Measurements from ENCODE around the gene ZDHHC22. TPM values are rescaled to one million over a fixed set of nuclear protein-coding genes. Genes with fewer than 3 reads are reported as not detected.

The ZDHHC22 gene, protein sequence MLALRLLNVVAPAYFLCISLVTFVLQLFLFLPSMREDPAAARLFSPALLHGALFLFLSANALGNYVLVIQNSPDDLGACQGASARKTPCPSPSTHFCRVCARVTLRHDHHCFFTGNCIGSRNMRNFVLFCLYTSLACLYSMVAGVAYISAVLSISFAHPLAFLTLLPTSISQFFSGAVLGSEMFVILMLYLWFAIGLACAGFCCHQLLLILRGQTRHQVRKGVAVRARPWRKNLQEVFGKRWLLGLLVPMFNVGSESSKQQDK
- total RNA-seq = not detected

DNA sequence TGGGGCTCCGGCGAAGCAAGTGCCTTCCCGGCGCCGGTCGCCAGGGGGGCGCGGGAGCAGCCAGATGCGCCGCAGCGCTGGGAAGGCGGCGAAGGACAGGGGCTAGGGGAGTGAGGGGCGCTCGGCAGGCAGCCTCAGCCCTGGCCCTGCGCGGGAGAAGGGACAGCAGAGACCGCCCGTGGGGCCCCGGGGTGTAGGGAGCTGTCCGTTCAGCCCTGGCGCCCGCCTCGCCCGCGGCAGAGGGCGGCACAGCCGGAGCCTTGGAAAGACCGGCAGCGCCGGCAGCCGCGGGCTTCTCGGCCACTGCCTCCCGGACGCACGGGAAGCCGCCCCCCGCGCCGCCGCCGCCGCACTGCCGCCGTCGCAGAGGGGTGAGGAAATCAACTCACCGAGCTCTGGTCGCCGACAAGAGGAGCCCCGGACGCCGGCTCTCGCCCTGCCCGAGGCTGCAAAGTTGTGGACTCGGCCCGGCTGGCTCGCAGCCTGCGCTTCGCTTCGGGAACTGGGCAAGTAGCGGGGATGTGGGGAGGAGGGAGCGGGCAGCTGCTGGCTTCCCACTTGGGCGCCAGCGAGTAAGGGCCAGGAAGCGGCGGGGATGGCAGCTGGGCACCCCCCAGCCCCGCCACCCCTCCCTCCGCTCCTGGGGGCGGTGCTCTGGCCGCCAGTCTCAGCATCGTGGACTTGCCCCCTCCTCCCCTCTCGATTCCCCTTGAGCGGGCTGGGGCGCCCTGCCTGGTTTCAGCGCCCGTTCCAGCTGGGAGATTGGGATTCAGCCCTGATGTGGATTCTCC is at the start of gene ZDHHC22:
Gene ZDHHC22 (minus strand): TSS at position 578 of the 791 bp plus-strand sequence. CDS start 2,053 bp downstream, outside the sequence.
- Mint-ChIP-seq H3K27ac (no peak within 1 kb of the TSS), H3K4me1 (peaks cover 8% of the 10 kb centered on the region), H3K4me3 (peak within 1 kb of the TSS; percentile 27), H3K27me3 (peaks cover 83% of the 10 kb centered on the region), H3K36me3 (no peaks in the 10 kb centered on the region), H3K9me3 (no peaks in the 10 kb centered on the region)
- DNase-seq = peak; percentile 48

DNA sequence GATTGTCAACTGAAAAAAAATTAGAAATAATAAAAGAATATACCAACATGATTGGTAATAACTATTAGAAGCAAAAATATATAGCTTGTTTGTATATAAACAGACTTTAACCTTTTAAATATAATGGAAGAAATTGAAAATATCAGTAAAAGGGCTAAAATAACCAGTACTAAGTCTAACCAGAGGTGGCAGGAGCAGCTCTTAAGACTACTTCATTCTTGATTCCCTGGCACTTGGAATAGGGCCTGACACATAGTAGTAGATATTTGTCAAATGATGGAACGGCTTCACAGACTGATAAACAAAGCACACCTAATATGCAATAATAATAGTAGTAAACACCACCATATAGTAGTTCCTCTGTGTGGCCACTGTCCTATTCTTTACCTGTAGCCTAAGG is 49.4 kb upstream of the ZDHHC22 start:
- Mint-ChIP-seq H3K4me1 (no peaks in the 10 kb centered on the region), H3K9me3 (no peaks in the 10 kb centered on the region), H3K27me3 (peaks cover 10% of the 10 kb centered on the region), H3K36me3 (no peaks in the 10 kb centered on the region), H3K4me3 (no peak overlapping the region), H3K27ac (no peak overlapping the region)
- DNase-seq = no peak

DNA sequence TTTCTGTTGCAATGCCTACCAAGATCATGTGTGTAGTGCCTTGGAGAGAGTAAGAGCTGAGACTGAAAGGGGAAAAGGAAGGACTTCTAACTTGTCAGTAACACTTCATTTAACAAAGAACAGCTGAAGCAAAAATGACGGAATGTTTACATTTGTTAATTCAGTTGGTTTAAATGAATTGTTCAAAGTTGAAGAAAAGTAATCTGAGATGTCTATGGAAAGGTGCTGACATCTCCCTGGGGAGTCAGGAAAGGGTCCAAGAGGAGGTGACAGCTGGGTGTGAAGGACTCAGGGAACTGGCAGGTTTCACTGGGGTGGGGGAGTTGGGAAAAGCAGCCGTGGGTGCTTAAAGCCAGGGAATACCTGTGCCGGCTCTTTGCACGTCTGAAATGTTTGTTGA is 47.9 kb upstream of the ZDHHC22 start:
- no peaks in the 10 kb centered on the region for H3K4me1 Mint-ChIP-seq
- no peak for DNase-seq
- H3K36me3 Mint-ChIP-seq = no peaks in the 10 kb centered on the region
- H3K9me3 Mint-ChIP-seq = no peaks in the 10 kb centered on the region
- no peak overlapping the region for H3K27ac Mint-ChIP-seq
- no peak overlapping the region for H3K4me3 Mint-ChIP-seq
- H3K27me3 Mint-ChIP-seq = peaks cover 16% of the 10 kb centered on the region

DNA sequence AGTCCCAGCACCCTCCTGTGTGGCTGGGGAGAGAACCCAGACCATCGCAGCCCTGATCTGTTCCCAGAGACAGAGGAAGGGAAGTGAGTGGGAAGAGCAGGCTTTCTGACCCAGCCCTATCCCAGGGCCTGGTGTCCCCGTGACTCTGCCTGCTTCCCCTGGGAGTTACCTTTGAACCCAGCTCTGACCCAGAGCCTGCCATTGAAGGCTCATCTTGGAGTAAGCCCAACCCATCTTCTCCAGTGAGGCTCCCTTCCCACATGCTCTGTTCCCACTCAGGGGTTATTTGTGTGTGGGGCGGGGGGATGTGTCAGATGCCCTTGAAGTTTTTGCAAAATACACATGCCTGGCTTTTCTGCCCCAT is 46.0 kb upstream of the ZDHHC22 start:
- peaks cover 32% of the 10 kb centered on the region for H3K27me3 Mint-ChIP-seq
- peaks cover 1% of the 10 kb centered on the region for H3K4me1 Mint-ChIP-seq
- H3K4me3 Mint-ChIP-seq = no peak overlapping the region
- no peak overlapping the region for H3K27ac Mint-ChIP-seq
- no peaks in the 10 kb centered on the region for H3K9me3 Mint-ChIP-seq
- DNase-seq = no peak
- H3K36me3 Mint-ChIP-seq = no peaks in the 10 kb centered on the region

DNA sequence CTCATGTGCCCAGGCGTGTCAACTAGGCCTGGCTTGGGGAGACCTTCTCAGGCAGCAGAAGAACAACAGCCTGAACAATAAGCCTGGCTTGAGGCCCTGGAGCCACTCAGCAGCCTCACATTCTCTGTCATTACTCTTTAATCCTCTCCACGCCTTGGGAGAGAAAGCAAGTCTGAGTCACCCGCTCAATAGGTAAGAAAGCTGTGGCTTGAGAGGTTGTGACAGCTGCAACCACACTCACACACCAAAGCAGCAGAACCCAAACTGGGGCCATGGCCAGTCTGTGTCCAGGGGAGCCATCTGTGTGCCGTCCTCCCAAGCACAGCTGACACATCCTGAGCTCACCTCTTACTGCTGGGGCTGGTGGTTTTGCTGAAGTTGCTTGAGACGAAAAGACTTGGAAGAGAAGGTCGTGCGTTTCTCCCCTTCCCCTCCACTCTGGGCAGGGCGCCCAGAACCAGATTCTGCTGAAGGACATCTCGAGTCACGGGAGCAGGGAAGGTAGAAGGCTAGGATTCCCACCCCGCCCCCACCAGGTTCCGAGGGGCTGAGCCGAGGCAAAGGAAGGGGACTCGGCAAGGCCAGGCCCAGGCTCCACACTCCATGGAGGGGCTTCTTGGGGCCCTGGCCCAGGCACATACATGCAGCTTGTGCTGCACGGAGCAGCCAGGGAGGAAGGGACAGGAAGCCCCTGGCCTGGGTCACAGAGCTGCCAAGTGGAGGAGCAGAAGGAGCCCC is 45.5 kb upstream of the ZDHHC22 start:
- Mint-ChIP-seq H3K27me3 (peaks cover 36% of the 10 kb centered on the region), H3K27ac (no peak overlapping the region), H3K4me1 (peaks cover 4% of the 10 kb centered on the region), H3K9me3 (no peaks in the 10 kb centered on the region), H3K4me3 (no peak overlapping the region), H3K36me3 (no peaks in the 10 kb centered on the region)
- no peak for DNase-seq

DNA sequence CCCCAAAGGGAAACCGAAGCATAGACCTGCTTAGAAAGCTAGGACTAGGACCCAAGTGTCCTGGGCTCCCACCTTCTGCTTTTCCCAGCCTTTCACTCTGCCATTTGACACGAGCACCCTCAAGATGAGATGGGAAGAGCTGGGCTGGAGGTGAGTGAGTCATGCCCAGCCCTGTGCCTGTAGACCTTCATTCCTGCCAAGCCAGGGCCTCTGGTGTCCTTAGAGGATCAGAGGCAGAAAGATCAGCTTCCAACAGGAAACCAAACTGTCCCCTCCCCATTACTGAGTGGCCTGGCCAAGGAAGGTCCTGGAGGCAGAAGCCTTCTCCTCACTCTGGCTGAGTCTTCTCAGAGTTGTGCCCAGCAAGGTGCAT is 43.5 kb upstream of the ZDHHC22 start:
- H3K27ac Mint-ChIP-seq = no peak overlapping the region
- H3K36me3 Mint-ChIP-seq = no peaks in the 10 kb centered on the region
- DNase-seq = no peak
- H3K4me1 Mint-ChIP-seq = peaks cover 8% of the 10 kb centered on the region
- peaks cover 49% of the 10 kb centered on the region for H3K27me3 Mint-ChIP-seq
- H3K9me3 Mint-ChIP-seq = no peaks in the 10 kb centered on the region
- H3K4me3 Mint-ChIP-seq = no peak overlapping the region

DNA sequence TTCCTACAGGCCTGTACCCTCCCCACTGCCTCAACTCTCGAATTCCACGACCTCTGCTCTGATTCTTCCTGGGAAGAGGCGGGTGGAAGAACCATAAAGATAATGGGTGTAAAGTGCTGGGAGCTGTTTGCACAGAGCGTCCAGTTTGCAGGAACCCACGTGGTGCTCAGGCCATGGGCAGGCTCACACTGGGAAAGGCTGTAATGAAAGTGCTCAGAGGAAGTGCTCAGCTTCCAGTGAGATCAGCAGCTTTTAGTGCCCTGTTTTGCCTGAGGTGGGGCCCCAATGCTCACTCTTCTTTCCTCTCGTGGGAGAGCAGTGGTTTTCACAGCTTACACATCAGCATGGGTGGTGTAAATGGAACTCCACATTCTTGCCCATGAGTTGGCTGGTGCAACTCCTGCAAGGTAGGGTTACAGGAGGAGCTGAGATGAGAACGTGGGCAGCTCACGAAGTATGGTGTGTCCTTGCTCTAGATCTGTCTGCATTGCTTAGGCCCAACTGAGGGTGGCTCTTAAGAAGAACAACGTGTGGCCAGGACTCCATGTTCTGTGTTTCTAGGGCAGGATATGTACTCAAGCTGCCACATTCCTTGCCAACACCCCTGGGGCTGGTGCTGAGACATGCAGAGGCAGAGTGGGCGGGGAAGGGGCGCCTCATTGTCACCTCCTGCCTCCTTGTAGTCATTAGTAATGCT is 43.0 kb upstream of the ZDHHC22 start:
- Mint-ChIP-seq H3K4me1 (peaks cover 8% of the 10 kb centered on the region), H3K27ac (no peak overlapping the region), H3K9me3 (no peaks in the 10 kb centered on the region), H3K4me3 (no peak overlapping the region), H3K36me3 (no peaks in the 10 kb centered on the region), H3K27me3 (peaks cover 55% of the 10 kb centered on the region)
- DNase-seq = no peak

DNA sequence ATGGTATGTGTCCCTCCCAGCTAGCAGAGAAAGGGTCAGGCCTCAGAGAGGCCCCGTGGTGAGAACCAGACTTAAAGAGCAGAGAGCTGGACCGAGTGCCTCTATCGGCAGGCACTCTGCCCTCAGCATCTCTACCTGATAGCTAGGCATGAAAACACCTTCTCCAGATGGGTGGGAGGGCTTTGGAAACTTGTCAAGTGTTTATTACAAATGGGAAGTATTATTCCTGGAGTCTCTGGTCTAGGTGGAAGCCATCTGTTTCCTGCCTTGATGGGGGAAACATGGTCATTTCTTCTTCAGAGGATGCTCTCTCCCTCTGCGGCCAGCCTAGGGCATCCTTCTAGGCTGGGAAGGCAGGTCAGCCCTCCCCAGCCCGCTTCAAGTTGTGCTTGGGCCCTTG is 42.3 kb upstream of the ZDHHC22 start:
- Mint-ChIP-seq H3K9me3 (no peaks in the 10 kb centered on the region), H3K27ac (no peak overlapping the region), H3K4me1 (peaks cover 8% of the 10 kb centered on the region), H3K27me3 (peaks cover 60% of the 10 kb centered on the region), H3K4me3 (no peak overlapping the region), H3K36me3 (no peaks in the 10 kb centered on the region)
- no peak for DNase-seq

DNA sequence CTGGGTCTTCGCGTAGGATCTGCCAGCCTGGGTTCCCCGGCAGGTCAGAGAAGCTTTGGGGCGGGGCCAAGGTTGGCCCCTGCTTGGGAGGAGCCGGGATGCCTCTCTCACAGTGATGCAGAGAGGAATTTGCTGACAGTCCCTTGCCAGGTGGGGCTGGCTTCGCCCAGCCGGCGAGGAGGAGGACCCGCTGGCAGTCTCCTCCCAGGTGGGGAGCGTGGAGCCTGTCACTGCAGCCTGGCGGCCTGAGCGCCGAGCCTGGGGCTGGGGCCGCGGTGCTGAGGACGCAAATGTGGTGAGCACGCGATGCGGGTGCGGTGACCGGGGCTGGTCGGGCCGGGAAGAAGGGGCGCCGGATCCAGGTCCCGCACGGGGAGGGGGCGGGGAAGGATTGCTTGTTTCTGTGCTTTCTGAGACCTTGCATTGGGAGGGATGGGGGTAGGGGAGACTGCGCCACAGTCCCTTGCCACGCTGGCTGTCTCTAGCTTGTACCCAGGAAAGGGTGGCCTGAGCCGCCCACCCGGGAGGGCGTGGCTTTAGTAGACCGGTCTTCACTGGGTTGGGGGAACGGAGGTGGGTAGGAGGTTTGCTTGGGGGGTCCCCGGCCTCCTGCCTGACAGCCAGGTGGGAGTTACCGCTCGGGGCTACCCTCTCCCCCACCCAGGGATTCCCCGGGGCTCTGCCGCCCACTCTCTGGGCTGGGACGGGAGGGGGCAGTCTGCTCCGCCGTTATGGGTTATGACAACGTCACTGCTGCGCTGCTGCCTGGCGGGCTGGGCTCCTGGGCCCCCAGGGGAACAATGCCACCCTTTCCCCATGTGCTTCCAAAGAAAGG is 40.2 kb upstream of the ZDHHC22 start, which contains the start of gene TMEM63C:
Gene TMEM63C (plus strand): TSS at position 196 of the 835 bp plus-strand sequence. CDS start 37,016 bp downstream, outside the sequence.
- H3K4me3 Mint-ChIP-seq = peak within 1 kb of the TSS; percentile 71
- H3K9me3 Mint-ChIP-seq = no peaks in the 10 kb centered on the region
- H3K4me1 Mint-ChIP-seq = peaks cover 8% of the 10 kb centered on the region
- no peaks in the 10 kb centered on the region for H3K36me3 Mint-ChIP-seq
- peak; percentile 78 for DNase-seq
- peaks cover 60% of the 10 kb centered on the region for H3K27me3 Mint-ChIP-seq
- peak within 1 kb of the TSS; percentile 12 for H3K27ac Mint-ChIP-seq

DNA sequence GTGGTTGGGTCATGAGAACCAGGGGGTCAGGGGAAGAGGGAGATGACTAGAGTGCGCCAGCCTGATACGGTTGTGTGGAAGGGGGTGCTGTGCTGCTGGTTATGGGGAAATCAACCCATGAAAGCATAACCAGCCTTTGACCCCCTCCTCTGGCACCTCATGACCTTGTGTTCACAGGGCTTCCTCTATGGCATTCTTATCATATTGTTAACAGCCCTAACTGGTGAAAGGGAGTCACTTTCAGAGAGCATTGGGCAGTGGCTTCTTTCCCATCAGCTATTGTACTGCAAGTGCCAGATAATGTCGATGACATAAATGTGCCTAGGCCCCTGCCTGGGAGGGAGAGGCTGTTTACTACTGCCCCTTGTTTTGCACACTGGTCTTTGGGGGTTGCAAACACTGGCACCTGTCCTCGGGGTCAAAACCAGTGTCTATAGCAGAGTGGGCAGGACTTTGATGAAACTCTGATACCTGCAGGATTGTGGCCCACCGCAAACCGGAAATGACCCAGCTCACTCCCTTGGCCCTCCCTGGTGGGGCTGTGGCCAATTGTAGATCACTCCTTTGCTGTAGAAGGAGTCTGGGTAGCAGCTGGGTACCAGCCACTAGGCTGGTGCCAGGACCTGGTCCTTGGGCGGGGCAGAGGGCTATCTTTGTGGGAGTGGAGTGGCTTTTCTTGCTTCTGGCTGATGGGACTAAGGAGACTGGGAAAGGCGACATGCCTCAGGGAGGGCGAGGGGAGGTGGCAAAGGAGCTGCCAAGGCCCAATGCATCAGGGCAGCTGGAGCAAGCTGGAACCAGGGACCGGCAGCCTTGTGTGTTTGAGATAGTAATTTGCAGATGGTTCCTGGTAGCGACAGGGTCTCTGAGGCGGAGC is 39.4 kb upstream of the ZDHHC22 start:
- Mint-ChIP-seq H3K27me3 (peaks cover 58% of the 10 kb centered on the region), H3K4me1 (peaks cover 8% of the 10 kb centered on the region), H3K4me3 (peak overlapping the region; percentile 71), H3K27ac (no peak overlapping the region), H3K9me3 (no peaks in the 10 kb centered on the region), H3K36me3 (no peaks in the 10 kb centered on the region)
- no peak for DNase-seq

DNA sequence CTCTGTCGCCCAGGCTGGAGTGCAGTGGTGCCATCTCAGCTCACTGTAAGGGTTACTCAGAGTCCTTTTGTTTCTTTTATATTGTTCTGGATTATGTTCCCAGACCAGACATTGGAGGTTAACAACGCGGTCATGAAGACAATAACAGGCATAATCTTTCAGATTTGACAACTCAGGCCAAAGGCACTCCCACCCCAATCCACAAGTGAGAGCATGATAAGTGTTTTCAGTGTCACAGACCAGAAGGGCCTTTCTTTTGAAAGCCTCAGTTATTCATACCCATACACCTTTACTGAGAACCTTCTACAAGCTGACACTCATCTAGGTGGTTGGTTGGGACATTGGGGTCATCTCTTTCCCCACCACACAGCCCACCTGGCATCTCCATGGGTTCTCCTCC is 37.1 kb upstream of the ZDHHC22 start:
- H3K4me1 Mint-ChIP-seq = peaks cover 8% of the 10 kb centered on the region
- no peaks in the 10 kb centered on the region for H3K36me3 Mint-ChIP-seq
- H3K9me3 Mint-ChIP-seq = no peaks in the 10 kb centered on the region
- H3K27ac Mint-ChIP-seq = no peak overlapping the region
- H3K27me3 Mint-ChIP-seq = peaks cover 45% of the 10 kb centered on the region
- DNase-seq = no peak
- H3K4me3 Mint-ChIP-seq = no peak overlapping the region

DNA sequence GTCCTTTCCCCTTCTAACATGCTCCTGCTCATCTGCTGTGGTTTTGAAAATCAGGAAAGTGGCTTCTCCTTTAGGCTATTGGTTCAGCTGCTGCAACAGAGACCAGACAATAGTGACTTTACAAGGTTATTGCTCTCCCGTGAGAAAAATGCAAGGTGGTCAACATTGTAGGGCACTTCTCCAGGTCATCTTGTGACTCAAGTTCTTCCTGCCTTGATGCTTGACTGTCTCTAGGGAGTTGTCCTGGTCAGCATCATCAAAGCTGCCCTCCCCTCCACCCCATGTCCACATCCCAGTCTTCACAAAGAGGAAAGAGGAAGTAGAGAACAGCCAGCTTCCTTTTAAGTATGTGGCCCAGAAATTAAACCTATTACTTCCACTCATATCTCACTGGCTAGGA is 36.1 kb upstream of the ZDHHC22 start:
- no peaks in the 10 kb centered on the region for H3K36me3 Mint-ChIP-seq
- no peak overlapping the region for H3K27ac Mint-ChIP-seq
- H3K4me3 Mint-ChIP-seq = no peak overlapping the region
- peaks cover 37% of the 10 kb centered on the region for H3K27me3 Mint-ChIP-seq
- no peaks in the 10 kb centered on the region for H3K9me3 Mint-ChIP-seq
- no peak for DNase-seq
- H3K4me1 Mint-ChIP-seq = peaks cover 7% of the 10 kb centered on the region

DNA sequence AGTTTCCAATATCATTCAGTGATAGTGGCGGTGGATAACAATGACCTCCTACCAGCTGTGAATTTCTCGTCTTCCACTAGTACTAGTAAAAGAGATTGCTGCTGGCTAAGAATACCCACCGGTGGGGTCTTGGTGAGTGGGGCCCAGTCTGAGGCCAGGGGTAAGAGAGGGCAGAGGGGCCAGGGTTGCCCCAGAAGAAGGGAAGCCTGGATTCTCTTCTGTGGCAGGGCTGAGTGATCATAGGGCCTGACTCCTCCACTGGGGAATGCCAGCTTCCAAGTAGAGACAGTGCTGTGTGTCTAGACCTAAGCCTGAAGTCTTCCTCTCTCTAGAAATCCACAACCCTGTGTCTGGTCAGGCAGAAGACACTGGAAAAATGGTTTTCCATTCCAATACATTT is 34.3 kb upstream of the ZDHHC22 start:
- H3K4me3 Mint-ChIP-seq = no peak overlapping the region
- H3K36me3 Mint-ChIP-seq = no peaks in the 10 kb centered on the region
- peaks cover 4% of the 10 kb centered on the region for H3K9me3 Mint-ChIP-seq
- H3K27me3 Mint-ChIP-seq = peaks cover 32% of the 10 kb centered on the region
- no peaks in the 10 kb centered on the region for H3K4me1 Mint-ChIP-seq
- no peak for DNase-seq
- no peak overlapping the region for H3K27ac Mint-ChIP-seq
